MM.1S (cell line): ENCODE measurements around the gene PCDHGA11.

Experiments
- DNase-seq: peaks from one replicate; pipeline ENCODE4 v3.0.0-alpha.2; 2015
- H2AFZ ChIP-seq: fragments of 300-600 bp; sonication (generic); 2 replicates; pipeline ENCODE4 v1.6.0; 2016; ENCODE audit warnings: antibody characterized with exemption, low read length
- H3F3A ChIP-seq: fragments of 300-600 bp; sonication (generic); 2 replicates; pipeline ENCODE4 v1.6.1; 2016; ENCODE audit warnings: mild to moderate bottlenecking, antibody characterized with exemption, low read length, moderate library complexity, mixed read lengths; ENCODE audit not compliant: insufficient read depth
- H3K27ac ChIP-seq: fragments of 300-600 bp; sonication (generic); 2 replicates; pipeline ENCODE4 v1.5.1; 2016; ENCODE audit warnings: mild to moderate bottlenecking, low read length
- H3K27me3 ChIP-seq: fragments of 300-600 bp; sonication (generic); replicated peaks from 2 replicates; pipeline ENCODE4 v1.6.0; 2016; ENCODE audit warnings: low read length; ENCODE audit not compliant: insufficient read depth
- H3K36me3 ChIP-seq: fragments of 300-600 bp; sonication (generic); replicated peaks from 2 replicates; pipeline ENCODE4 v1.6.1; 2016; ENCODE audit warnings: mild to moderate bottlenecking, low read length, mixed read lengths; ENCODE audit not compliant: insufficient read depth
- H3K4me1 ChIP-seq: fragments of 300-600 bp; sonication (generic); 2 replicates; pipeline ENCODE4 v1.6.1; 2016; ENCODE audit warnings: low read length, mixed read lengths
- H3K4me2 ChIP-seq: fragments of 300-600 bp; sonication (generic); 2 replicates; pipeline ENCODE4 v1.6.0; 2016; ENCODE audit warnings: low read depth, low read length
- H3K4me3 ChIP-seq: fragments of 300-600 bp; sonication (generic); 2 replicates; pipeline ENCODE4 v1.5.1; 2016; ENCODE audit warnings: low read length, mixed read lengths
- H3K79me2 ChIP-seq: fragments of 300-600 bp; sonication (generic); 2 replicates; pipeline ENCODE4 v1.6.1; 2016; ENCODE audit warnings: mixed run types, low read length, mixed read lengths
- H3K9ac ChIP-seq: fragments of 300-600 bp; sonication (generic); 2 replicates; pipeline ENCODE4 v1.6.1; 2016; ENCODE audit warnings: low read length, mixed read lengths
- H3K9me2 ChIP-seq: fragments of 300-600 bp; sonication (generic); replicated peaks from 2 replicates; pipeline ENCODE4 v1.6.1; 2016; ENCODE audit warnings: mild to moderate bottlenecking, low read length, mixed read lengths; ENCODE audit not compliant: insufficient read depth
- H3K9me3 ChIP-seq: fragments of 300-600 bp; sonication (generic); replicated peaks from 2 replicates; pipeline ENCODE4 v1.6.1; 2016; ENCODE audit warnings: mild to moderate bottlenecking, low read length, mixed read lengths; ENCODE audit not compliant: insufficient read depth
- H4K20me1 ChIP-seq: fragments of 300-600 bp; sonication (generic); 2 replicates; pipeline ENCODE4 v1.6.1; 2016; ENCODE audit warnings: mild to moderate bottlenecking, low read length, moderate library complexity, mixed read lengths; ENCODE audit not compliant: insufficient read depth
- CTCF ChIP-seq: fragments of 300-600 bp; sonication (generic); IDR thresholded peaks from 2 replicates; pipeline ENCODE4 v1.5.1; 2016; ENCODE audit warnings: antibody characterized with exemption, low read length, mixed read lengths
- EZH2 ChIP-seq: fragments of 300-600 bp; sonication (generic); optimal IDR thresholded peaks from 2 replicates; pipeline ENCODE3; 2017; ENCODE audit warnings: low read depth, mild to moderate bottlenecking, antibody characterized with exemption, low read length, mixed read lengths
- EZH2phosphoT487 ChIP-seq: fragments of 300-600 bp; sonication (generic); IDR thresholded peaks from 2 replicates; pipeline ENCODE4 v1.6.1; 2018; ENCODE audit warnings: antibody characterized with exemption, low read length

Gene PCDHGA11

GRCh38 chr5:141409598-141410306 lies 11.1 kb upstream of the PCDHGA11 start:
- Histone ChIP-seq H3K27me3 (peaks cover 14% of the 10 kb centered on the region), H3K9me2 (no peaks in the 10 kb centered on the region), H3K79me2 (no peaks in the 10 kb centered on the region), H3K27ac (no peak overlapping the region), H3K9me3 (no peaks in the 10 kb centered on the region), H3K9ac (no peak overlapping the region), H2AFZ (no peak overlapping the region), H4K20me1 (no peaks in the 10 kb centered on the region), H3K4me2 (no peak overlapping the region), H3K4me1 (no peaks in the 10 kb centered on the region), H3K36me3 (no peaks in the 10 kb centered on the region; the same call in 1 of the 2 replicates), H3F3A (no peaks in the 10 kb centered on the region), H3K4me3 (no peak overlapping the region)
- no peak for DNase-seq
- TF ChIP-seq EZH2: no peak
- TF ChIP-seq EZH2phosphoT487: no peak
- no peak for TF ChIP-seq CTCF

GRCh38 chr5:141411575-141411974 lies 9.3 kb upstream of the PCDHGA11 start:
- Histone ChIP-seq H3K79me2 (no peaks in the 10 kb centered on the region), H3K9me2 (no peaks in the 10 kb centered on the region), H3K27ac (no peak overlapping the region), H3K4me3 (no peak overlapping the region), H3K36me3 (no peaks in the 10 kb centered on the region; the same call in 1 of the 2 replicates), H4K20me1 (no peaks in the 10 kb centered on the region), H3K9ac (no peak overlapping the region), H3F3A (no peaks in the 10 kb centered on the region), H3K4me2 (no peak overlapping the region), H3K27me3 (peaks cover 14% of the 10 kb centered on the region), H2AFZ (no peak overlapping the region), H3K9me3 (no peaks in the 10 kb centered on the region), H3K4me1 (no peaks in the 10 kb centered on the region)
- no peak for DNase-seq
- no peak for TF ChIP-seq CTCF
- no peak for TF ChIP-seq EZH2phosphoT487
- TF ChIP-seq EZH2: no peak

- Histone ChIP-seq H3K27me3 (peaks cover 14% of the 10 kb centered on the region), H2AFZ (peak within 1 kb of the TSS; percentile 54), H3K79me2 (no peaks in the 10 kb centered on the region), H3K27ac (no peak within 1 kb of the TSS), H4K20me1 (no peaks in the 10 kb centered on the region), H3K9ac (no peak within 1 kb of the TSS), H3K4me1 (no peaks in the 10 kb centered on the region), H3K36me3 (no peaks in the 10 kb centered on the region), H3K9me3 (no peaks in the 10 kb centered on the region), H3K9me2 (no peaks in the 10 kb centered on the region), H3K4me2 (peak within 1 kb of the TSS; percentile 57), H3F3A (no peaks in the 10 kb centered on the region), H3K4me3 (peak within 1 kb of the TSS; percentile 55)
- peak; percentile 80 for DNase-seq
- TF ChIP-seq CTCF: peak; percentile 73
- TF ChIP-seq EZH2phosphoT487: no peak
Observed at GRCh38 chr5:141412854-141413539, 7.9 kb upstream of the PCDHGA11 start, which contains the start of gene PCDHGA10. TSS of gene PCDHGA10 (plus strand) at chr5:141412987. CDS start at chr5:141413176, 189 bp downstream.
